GM23338 (cell line): ENCODE measurements around the gene CNTNAP2. TPM values are rescaled to one million over a fixed set of nuclear protein-coding genes. Genes with fewer than 3 reads are reported as not detected.

Source experiments
- ATAC-seq: fragments of 200-7000 bp; cut with Tn5 transposase; 3 replicates; pipeline ENCODE4 v1.9.1; 2020
- DNase-seq: peaks from one replicate; pipeline ENCODE4 v3.0.0-alpha.2; 2015; ENCODE audit warnings: low spot score
- H2AFZ ChIP-seq: fragments of 200-600 bp; sonication (generic); 2 replicates; pipeline ENCODE4 v1.8.0; 2016; ENCODE audit warnings: antibody characterized with exemption, mild to moderate bottlenecking, moderate library complexity
- H3F3A ChIP-seq: fragments of 200-600 bp; sonication (generic); replicated peaks from 2 replicates; pipeline ENCODE4 v1.8.0; 2017; ENCODE audit warnings: antibody characterized with exemption, mixed run types, low read depth
- H3K27ac ChIP-seq: fragments of 200-600 bp; sonication (generic); 2 replicates; pipeline ENCODE4 v1.6.1; 2016; ENCODE audit warnings: low read depth
- H3K27me3 ChIP-seq: fragments of 200-600 bp; sonication (generic); 2 replicates; pipeline ENCODE4 v1.8.0; 2016; ENCODE audit warnings: mild to moderate bottlenecking, mixed run types, moderate library complexity; ENCODE audit not compliant: insufficient read depth
- H3K36me3 ChIP-seq: fragments of 200-600 bp; sonication (generic); 2 replicates; pipeline ENCODE4 v1.8.0; 2016; ENCODE audit warnings: mild to moderate bottlenecking; ENCODE audit not compliant: insufficient read depth
- H3K4me1 ChIP-seq: fragments of 200-600 bp; sonication (generic); 2 replicates; pipeline ENCODE4 v1.8.0; 2016; ENCODE audit warnings: mild to moderate bottlenecking, moderate library complexity; ENCODE audit not compliant: insufficient read depth
- H3K4me2 ChIP-seq: fragments of 200-600 bp; sonication (generic); 2 replicates; pipeline ENCODE4 v1.7.1; 2017; ENCODE audit warnings: mixed run types
- H3K4me3 ChIP-seq: fragments of 200-600 bp; sonication (generic); 2 replicates; pipeline ENCODE4 v1.6.1; 2016; ENCODE audit warnings: mixed run types
- H3K79me2 ChIP-seq: fragments of 200-600 bp; sonication (generic); replicated peaks from 2 replicates; pipeline ENCODE4 v1.8.0; 2017; ENCODE audit warnings: mild to moderate bottlenecking; ENCODE audit not compliant: insufficient read depth
- H3K9me2 ChIP-seq: fragments of 200-600 bp; sonication (generic); 2 replicates; pipeline ENCODE4 v1.8.0; 2017; ENCODE audit not compliant: insufficient read depth
- H4K20me1 ChIP-seq: fragments of 200-600 bp; sonication (generic); replicated peaks from 2 replicates; pipeline ENCODE4 v1.8.0; 2017; ENCODE audit warnings: mild to moderate bottlenecking; ENCODE audit not compliant: insufficient read depth
- H3K27ac Mint-ChIP-seq: 2 replicates; pipeline ENCODE4 v1.8.0; 2020; ENCODE audit warnings: inconsistent platforms, mild to moderate bottlenecking, moderate library complexity, mixed read lengths
- H3K27me3 Mint-ChIP-seq: 3 replicates; pipeline ENCODE4 v1.8.0; 2022; ENCODE audit warnings: low read depth, mild to moderate bottlenecking, moderate library complexity, mixed read lengths, inconsistent platforms; ENCODE audit not compliant: insufficient read depth, poor library complexity
- H3K36me3 Mint-ChIP-seq: 3 replicates; pipeline ENCODE4 v1.8.0; 2021; ENCODE audit warnings: low read depth, mild to moderate bottlenecking, inconsistent platforms, moderate library complexity, mixed read lengths
- H3K4me1 Mint-ChIP-seq: 3 replicates; pipeline ENCODE4 v1.8.0; 2020; ENCODE audit warnings: mild to moderate bottlenecking, inconsistent platforms, mixed read lengths
- H3K4me3 Mint-ChIP-seq: 3 replicates; pipeline ENCODE4 v1.8.0; 2021; ENCODE audit warnings: moderate library complexity, mild to moderate bottlenecking, inconsistent platforms, mixed read lengths
- H3K9me3 Mint-ChIP-seq: 3 replicates; pipeline ENCODE4 v1.8.0; 2020; ENCODE audit warnings: moderate library complexity, mild to moderate bottlenecking, inconsistent platforms, mixed read lengths
- CREB1 ChIP-seq: fragments of 250-450 bp; sonication (Bioruptor Pico); IDR thresholded peaks from 2 replicates; pipeline ENCODE4 v1.5.0; 2020; ENCODE audit warnings: low read depth, mild to moderate bottlenecking, moderate library complexity
- CTCF ChIP-seq, 2 experiments: fragments of 200-600 bp in 1 of 2; sonication (generic) in 1 of 2; conservative IDR thresholded peaks; 2 replicates each; pipeline versions ENCODE4 v1.5.1 to v1.6.1; 2016 to 2017; ENCODE audit warnings: antibody characterized with exemption in 2 of 2, low read depth in 2 of 2, mild to moderate bottlenecking in 2 of 2, moderate library complexity in 1 of 2
- EZH2 ChIP-seq: fragments of 200-600 bp; sonication (generic); IDR thresholded peaks from one replicate; pipeline ENCODE4 v1.8.0; 2017; ENCODE audit warnings: antibody characterized with exemption, mild to moderate bottlenecking, low read depth; ENCODE audit not compliant: unreplicated experiment
- EZH2phosphoT487 ChIP-seq: fragments of 200-600 bp; sonication (generic); IDR thresholded peaks from one replicate; pipeline ENCODE4 v1.8.1; 2018; ENCODE audit warnings: antibody characterized with exemption; ENCODE audit not compliant: unreplicated experiment
- JUNB ChIP-seq: IDR thresholded peaks from one replicate; pipeline ENCODE4 v1.6.1; 2016; ENCODE audit warnings: antibody characterized with exemption; ENCODE audit not compliant: unreplicated experiment
- NANOG ChIP-seq: IDR thresholded peaks from 2 replicates; pipeline ENCODE4 v1.6.1; 2016; ENCODE audit warnings: antibody characterized with exemption, borderline replicate concordance
- POLR2AphosphoS5 ChIP-seq: IDR thresholded peaks from 2 replicates; pipeline ENCODE4 v1.6.1; 2016; ENCODE audit warnings: antibody characterized with exemption, low read depth
- STAT1 ChIP-seq: IDR thresholded peaks from one replicate; pipeline ENCODE4 v1.6.1; 2016; ENCODE audit warnings: antibody characterized with exemption; ENCODE audit not compliant: unreplicated experiment
- ZNF114 ChIP-seq: fragments of 250-450 bp; sonication (Bioruptor Pico); IDR thresholded peaks from 2 replicates; pipeline ENCODE4 v1.5.0; 2020; ENCODE audit warnings: mild to moderate bottlenecking, moderate library complexity
- ZNF331 ChIP-seq: fragments of 250-450 bp; sonication (Bioruptor Pico); IDR thresholded peaks from 2 replicates; pipeline ENCODE4 v1.5.0; 2020; ENCODE audit warnings: low read depth, mild to moderate bottlenecking, moderate library complexity
- polyA plus RNA-seq: library from polyadenylated mRNA; unstranded; fragments of >200 nt; fragmentation: Nextera tagmentation; extraction: Ambion mirVana; gene quantifications from 2 replicates; pipeline ENCODE4 v1.2.1, GENCODE V29; 2016
- total RNA-seq: library from RNA; depleted of rRNA; stranded (reverse); fragments of >200 nt; shearing (Covaris generic); gene quantifications from 2 replicates; pipeline ENCODE4 v1.2.3, GENCODE V29; 2014
- TF ChIP-seq, protein P1 (sequence below): IDR thresholded peaks from 2 replicates; pipeline ENCODE4 v1.6.1; 2016; ENCODE audit warnings: antibody characterized with exemption
- TF ChIP-seq, protein P2 (sequence below): IDR thresholded peaks from one replicate; pipeline ENCODE4 v1.6.1; 2018; ENCODE audit warnings: antibody characterized with exemption; ENCODE audit not compliant: unreplicated experiment
- TF ChIP-seq, protein P3 (sequence below): fragments of 250-450 bp; sonication (Bioruptor Pico); IDR thresholded peaks from 2 replicates; pipeline ENCODE4 v1.5.0; 2020; ENCODE audit warnings: mild to moderate bottlenecking, moderate library complexity

The CNTNAP2 gene
- total and polyA plus RNA-seq, 2 experiments from 2014 or later = 38.2 to 61.3 TPM

DNA sequence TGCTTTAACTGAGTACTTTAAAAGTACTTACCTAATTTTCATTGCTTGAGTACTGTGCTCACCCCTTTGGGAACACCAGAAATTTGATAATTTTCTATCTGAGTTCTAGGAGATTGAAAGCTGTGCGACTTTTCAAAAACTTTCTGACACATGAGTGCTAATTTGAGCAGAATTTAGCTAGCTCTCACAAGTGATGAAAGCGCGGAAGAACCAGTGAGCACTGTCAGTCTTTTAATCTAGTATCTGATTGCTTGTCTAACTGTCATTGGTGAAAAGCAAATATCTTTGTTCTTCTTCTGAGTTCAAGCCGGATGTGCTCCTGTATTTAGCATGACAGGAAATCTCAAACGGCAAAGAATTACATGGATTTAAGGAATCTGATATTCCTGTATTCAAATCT lies 899.4 kb downstream of the CNTNAP2 start:
- no peaks in the 10 kb centered on the region for H3K4me1 Mint-ChIP-seq
- no peak overlapping the region for H3K27ac Mint-ChIP-seq
- H3K36me3 ChIP-seq = no peaks in the 10 kb centered on the region
- DNase-seq = no peak
- no peak for TF ChIP-seq EZH2
- no peak for TF ChIP-seq CTCF (conservative IDR thresholded peaks at IDR 0.05; ENCODE audit: low read depth in 2 of 2)
- TF ChIP-seq, protein P1, sequence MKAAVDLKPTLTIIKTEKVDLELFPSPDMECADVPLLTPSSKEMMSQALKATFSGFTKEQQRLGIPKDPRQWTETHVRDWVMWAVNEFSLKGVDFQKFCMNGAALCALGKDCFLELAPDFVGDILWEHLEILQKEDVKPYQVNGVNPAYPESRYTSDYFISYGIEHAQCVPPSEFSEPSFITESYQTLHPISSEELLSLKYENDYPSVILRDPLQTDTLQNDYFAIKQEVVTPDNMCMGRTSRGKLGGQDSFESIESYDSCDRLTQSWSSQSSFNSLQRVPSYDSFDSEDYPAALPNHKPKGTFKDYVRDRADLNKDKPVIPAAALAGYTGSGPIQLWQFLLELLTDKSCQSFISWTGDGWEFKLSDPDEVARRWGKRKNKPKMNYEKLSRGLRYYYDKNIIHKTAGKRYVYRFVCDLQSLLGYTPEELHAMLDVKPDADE = no peak
- TF ChIP-seq ZNF114 (CRISPR knock-in tag) = no peak
- TF ChIP-seq, protein P2, sequence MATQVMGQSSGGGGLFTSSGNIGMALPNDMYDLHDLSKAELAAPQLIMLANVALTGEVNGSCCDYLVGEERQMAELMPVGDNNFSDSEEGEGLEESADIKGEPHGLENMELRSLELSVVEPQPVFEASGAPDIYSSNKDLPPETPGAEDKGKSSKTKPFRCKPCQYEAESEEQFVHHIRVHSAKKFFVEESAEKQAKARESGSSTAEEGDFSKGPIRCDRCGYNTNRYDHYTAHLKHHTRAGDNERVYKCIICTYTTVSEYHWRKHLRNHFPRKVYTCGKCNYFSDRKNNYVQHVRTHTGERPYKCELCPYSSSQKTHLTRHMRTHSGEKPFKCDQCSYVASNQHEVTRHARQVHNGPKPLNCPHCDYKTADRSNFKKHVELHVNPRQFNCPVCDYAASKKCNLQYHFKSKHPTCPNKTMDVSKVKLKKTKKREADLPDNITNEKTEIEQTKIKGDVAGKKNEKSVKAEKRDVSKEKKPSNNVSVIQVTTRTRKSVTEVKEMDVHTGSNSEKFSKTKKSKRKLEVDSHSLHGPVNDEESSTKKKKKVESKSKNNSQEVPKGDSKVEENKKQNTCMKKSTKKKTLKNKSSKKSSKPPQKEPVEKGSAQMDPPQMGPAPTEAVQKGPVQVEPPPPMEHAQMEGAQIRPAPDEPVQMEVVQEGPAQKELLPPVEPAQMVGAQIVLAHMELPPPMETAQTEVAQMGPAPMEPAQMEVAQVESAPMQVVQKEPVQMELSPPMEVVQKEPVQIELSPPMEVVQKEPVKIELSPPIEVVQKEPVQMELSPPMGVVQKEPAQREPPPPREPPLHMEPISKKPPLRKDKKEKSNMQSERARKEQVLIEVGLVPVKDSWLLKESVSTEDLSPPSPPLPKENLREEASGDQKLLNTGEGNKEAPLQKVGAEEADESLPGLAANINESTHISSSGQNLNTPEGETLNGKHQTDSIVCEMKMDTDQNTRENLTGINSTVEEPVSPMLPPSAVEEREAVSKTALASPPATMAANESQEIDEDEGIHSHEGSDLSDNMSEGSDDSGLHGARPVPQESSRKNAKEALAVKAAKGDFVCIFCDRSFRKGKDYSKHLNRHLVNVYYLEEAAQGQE = no peak
- TF ChIP-seq, protein P3, sequence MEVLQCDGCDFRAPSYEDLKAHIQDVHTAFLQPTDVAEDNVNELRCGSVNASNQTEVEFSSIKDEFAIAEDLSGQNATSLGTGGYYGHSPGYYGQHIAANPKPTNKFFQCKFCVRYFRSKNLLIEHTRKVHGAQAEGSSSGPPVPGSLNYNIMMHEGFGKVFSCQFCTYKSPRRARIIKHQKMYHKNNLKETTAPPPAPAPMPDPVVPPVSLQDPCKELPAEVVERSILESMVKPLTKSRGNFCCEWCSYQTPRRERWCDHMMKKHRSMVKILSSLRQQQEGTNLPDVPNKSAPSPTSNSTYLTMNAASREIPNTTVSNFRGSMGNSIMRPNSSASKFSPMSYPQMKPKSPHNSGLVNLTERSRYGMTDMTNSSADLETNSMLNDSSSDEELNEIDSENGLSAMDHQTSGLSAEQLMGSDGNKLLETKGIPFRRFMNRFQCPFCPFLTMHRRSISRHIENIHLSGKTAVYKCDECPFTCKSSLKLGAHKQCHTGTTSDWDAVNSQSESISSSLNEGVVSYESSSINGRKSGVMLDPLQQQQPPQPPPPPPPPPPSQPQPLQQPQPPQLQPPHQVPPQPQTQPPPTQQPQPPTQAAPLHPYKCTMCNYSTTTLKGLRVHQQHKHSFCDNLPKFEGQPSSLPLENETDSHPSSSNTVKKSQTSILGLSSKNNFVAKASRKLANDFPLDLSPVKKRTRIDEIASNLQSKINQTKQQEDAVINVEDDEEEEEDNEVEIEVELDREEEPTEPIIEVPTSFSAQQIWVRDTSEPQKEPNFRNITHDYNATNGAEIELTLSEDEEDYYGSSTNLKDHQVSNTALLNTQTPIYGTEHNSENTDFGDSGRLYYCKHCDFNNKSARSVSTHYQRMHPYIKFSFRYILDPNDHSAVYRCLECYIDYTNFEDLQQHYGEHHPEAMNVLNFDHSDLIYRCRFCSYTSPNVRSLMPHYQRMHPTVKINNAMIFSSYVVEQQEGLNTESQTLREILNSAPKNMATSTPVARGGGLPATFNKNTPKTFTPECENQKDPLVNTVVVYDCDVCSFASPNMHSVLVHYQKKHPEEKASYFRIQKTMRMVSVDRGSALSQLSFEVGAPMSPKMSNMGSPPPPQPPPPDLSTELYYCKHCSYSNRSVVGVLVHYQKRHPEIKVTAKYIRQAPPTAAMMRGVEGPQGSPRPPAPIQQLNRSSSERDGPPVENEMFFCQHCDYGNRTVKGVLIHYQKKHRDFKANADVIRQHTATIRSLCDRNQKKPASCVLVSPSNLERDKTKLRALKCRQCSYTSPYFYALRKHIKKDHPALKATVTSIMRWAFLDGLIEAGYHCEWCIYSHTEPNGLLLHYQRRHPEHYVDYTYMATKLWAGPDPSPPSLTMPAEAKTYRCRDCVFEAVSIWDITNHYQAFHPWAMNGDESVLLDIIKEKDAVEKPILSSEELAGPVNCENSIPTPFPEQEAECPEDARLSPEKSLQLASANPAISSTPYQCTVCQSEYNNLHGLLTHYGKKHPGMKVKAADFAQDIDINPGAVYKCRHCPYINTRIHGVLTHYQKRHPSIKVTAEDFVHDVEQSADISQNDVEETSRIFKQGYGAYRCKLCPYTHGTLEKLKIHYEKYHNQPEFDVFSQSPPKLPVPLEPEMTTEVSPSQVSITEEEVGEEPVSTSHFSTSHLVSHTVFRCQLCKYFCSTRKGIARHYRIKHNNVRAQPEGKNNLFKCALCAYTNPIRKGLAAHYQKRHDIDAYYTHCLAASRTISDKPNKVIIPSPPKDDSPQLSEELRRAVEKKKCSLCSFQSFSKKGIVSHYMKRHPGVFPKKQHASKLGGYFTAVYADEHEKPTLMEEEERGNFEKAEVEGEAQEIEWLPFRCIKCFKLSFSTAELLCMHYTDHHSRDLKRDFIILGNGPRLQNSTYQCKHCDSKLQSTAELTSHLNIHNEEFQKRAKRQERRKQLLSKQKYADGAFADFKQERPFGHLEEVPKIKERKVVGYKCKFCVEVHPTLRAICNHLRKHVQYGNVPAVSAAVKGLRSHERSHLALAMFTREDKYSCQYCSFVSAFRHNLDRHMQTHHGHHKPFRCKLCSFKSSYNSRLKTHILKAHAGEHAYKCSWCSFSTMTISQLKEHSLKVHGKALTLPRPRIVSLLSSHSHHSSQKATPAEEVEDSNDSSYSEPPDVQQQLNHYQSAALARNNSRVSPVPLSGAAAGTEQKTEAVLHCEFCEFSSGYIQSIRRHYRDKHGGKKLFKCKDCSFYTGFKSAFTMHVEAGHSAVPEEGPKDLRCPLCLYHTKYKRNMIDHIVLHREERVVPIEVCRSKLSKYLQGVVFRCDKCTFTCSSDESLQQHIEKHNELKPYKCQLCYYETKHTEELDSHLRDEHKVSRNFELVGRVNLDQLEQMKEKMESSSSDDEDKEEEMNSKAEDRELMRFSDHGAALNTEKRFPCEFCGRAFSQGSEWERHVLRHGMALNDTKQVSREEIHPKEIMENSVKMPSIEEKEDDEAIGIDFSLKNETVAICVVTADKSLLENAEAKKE = no peak
- no peak for TF ChIP-seq ZNF331 (CRISPR knock-in tag)
- no peak for TF ChIP-seq JUNB
- TF ChIP-seq STAT1 = no peak
- no peak for TF ChIP-seq CREB1 (CRISPR knock-in tag)
- TF ChIP-seq POLR2AphosphoS5 = no peak
- no peak for TF ChIP-seq EZH2phosphoT487
- TF ChIP-seq NANOG = no peak
- no peaks in the 10 kb centered on the region for H3K79me2 ChIP-seq
- no peaks in the 10 kb centered on the region for H4K20me1 ChIP-seq
- H2AFZ ChIP-seq = no peak overlapping the region
- no peak overlapping the region for H3K4me3 ChIP-seq
- peaks cover 4% of the 10 kb centered on the region; the same call in 2 of the 3 replicates for H3K9me3 Mint-ChIP-seq
- no peak overlapping the region for H3K4me2 ChIP-seq
- no peaks in the 10 kb centered on the region for H3F3A ChIP-seq
- H3K4me3 Mint-ChIP-seq = no peak overlapping the region
- H3K36me3 Mint-ChIP-seq = no peaks in the 10 kb centered on the region
- ATAC-seq = no peak
- no peak overlapping the region for H3K27ac ChIP-seq
- no peaks in the 10 kb centered on the region for H3K27me3 ChIP-seq
- H3K27me3 Mint-ChIP-seq = peaks cover 2% of the 10 kb centered on the region
- H3K9me2 ChIP-seq = no peaks in the 10 kb centered on the region
- no peaks in the 10 kb centered on the region for H3K4me1 ChIP-seq
